GM21786 (cell line): ENCODE results near the gene HSD17B11.
"Not testable (repeated sequence)": the region's sequence is repeated elsewhere in the genome, so short reads cannot be mapped to it uniquely, and the experiment has no call there.

ENCODE experiments used
- ATAC-seq: cut with Tn5 transposase; IDR thresholded peaks from one replicate; pipeline ENCODE4 v1.9.1; 2021; ENCODE audit not compliant: unreplicated experiment

HSD17B11 gene

DNA sequence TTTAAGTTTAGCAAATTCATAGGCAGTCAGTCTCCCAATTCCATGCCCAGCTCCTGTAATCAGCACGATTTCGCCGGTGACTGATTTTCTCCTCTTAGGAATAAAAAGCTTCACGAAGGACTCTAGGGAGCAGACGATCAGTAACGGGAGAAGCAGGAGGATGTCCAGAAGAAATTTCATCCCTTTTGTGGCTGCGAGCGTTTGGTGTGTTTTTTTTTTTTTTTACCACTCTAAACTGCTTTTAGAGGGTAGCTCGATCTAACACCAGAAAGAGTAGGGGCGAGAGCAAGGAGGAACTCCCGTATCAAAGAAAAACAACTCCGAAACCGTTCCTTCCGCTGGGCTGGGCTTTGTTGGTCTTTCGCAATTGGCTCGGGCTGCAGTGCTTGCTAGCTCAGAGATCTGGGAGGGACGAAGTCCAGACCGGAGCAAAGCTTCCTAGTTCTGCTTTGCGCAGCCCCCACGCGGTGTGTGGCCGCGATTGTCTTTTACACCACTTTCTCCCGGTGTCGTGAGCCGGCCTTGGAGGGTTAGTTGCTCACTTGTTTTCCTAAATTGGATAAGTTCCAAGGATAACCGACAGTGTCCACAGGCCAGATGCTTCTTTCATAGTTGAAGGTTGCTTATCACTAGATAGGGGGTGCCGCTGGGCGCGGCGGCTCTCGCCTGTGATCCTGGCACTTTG, at the start of gene HSD17B11:
Gene HSD17B11, minus strand, starts transcription at position 298 of the 685 bp plus-strand sequence. Its CDS starts 118 bp downstream, at position 180.
- ATAC-seq = peak; percentile 99

DNA sequence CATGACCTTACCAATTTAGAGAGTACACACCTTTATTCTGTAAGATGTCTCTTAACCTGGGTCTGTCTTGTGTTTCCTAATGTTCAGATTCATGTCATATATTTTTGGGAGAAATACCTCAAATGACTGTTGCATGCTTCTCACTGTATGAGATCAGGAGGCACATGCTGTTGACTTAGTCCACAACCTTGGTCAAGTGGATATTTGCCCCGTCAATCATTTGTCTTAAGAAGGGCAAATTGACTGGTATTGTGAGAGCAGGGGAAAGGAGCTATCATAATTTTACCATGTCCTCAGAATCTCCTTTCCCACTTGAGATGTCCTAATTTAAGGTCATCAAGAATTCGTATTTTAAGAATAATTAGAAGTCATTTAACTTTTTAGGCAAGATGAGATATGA, 42.4 kb upstream of the HSD17B11 start:
- ATAC-seq = no peak

DNA sequence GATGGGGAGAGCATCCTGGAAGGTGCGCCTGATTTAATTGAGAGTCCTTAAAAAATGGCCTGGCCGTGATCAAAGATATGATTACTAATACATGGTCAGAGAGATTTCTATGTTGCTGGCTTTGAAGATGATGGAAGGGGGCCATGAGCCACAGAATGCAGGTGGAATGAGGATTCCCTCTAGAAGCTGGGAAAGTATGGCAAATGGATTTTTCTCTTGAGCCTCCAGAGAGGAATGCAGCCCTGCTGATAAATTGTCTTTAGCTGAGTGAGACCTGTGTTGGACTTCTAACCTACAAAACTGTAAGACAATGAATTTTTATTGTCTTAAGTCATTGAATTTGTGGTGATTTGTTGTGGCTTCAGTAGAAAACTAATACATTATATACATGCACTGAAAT, 39.0 kb upstream of the HSD17B11 start:
- no peak for ATAC-seq

- ATAC-seq = no peak
Measured at GRCh38 chr4:87428979-87429378, 38.0 kb upstream of the HSD17B11 start.

- no peak for ATAC-seq
Measured at GRCh38 chr4:87427518-87427868, 36.5 kb upstream of the HSD17B11 start.

DNA sequence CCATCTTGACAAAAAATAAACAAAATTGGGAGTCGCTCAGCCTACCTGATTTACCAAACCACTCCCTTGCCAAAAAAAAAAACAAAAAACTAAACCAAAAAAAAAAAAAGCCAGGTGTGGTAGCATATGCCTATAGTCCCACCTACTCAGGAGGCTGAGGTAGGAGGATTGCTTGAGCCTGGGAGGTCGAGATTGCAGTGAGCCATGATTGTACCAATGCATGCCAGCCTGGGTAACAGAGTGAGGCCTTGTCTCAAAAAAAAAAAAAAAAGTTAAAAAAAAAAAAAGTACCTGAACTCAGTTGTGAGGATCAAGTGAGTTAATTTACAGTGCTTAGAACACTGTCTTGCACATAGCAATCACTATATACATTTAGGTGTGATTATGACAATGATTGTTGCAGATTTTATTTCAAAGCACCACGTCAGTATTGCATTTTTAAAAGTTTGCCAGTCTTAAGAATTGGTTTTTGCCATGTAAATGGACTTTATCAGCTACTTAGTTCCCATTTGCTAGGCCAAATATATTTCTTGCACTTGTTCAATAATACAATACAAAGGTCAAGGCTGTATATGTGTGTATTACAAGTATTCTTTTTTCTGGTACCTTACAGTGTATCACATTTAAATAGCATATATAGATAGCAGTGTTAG, 36.0 kb upstream of the HSD17B11 start:
- no peak for ATAC-seq

DNA sequence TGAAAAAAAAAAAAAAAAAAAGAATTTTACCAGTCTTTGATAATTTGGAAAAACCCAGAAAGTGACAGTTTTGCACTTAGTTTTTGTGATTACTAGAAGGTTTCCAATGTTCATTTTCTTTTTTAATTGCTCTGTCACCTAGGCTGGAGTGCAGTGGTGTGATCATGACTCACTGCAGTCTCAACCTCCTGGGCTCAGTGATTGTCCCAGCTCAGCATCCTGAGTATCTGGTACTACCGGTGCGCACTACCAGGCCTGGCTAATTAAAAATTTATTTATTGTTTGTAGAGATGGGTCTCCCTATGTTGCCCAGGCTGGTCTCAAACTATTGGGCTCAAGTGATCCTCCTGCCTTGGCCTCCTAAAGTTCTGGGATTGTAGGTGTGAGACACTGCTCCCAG, 34.7 kb upstream of the HSD17B11 start:
- ATAC-seq = no peak

DNA sequence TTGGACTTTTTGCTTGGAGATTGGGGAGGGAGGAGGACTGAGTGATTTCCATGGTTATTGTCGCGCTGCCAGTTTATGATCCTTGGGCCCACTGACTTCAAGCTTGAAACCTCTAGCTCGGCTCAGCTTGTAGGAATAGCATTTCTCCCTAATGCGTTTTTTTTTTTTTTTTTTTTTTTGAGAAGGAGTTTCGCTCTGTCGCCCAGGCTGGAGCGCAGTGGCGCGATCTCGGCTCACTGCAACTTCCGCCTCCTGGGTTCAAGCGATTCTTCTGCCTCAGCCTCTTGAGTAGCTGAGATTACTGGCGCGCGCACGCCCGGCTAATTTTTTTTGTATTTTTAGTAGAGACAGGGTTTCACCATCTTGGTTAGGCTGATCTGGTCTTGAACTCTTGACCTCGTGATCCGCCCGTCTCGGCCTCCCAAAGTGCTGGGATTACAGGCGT, 33.1 kb upstream of the HSD17B11 start:
- not testable (repeated sequence) for ATAC-seq

- no peak for ATAC-seq
Measured at GRCh38 chr4:87423317-87424098, 32.5 kb upstream of the HSD17B11 start.

DNA sequence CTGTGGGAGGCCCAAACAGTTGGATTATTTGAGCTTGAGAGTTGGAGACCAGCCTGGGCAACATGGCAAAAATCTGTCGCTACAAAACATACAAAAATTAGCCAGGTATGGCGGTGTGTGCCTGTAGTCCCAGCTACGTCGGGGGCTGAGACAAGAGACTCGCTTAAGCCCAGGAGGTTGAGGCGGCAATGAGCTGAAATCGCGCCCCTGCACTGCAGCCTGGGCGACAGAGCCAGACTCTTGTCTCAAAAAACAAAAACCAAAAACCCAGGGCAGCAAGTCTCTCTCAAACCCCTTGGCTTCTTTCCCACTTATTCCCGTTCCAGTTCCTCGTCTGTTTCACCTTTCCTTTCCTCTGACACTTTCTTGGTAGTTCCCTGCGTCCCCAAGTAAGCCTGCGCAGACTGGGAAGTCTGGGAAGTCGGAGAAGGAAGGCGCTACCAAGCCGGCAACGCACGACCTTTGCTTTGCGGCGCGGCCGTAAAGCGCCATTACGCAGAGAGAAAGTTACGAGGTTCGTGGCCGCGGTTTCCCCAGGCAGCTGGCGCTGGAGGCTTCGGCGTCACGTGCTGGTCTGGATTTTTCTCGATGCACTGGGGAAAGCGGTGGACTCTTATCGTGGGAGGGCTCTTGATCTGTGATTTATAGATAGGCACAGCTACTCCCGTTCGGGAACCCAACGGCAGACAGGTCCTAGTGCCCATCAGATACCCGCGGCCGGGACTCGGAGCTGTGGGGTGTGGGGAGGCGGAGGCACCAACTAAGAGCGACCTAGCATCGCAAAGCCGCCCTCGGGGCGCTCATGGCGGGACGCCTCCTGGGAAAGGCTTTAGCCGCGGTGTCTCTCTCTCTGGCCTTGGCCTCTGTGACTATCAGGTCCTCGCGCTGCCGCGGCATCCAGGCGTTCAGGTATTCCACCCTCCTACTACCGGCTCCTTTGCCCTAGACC, 31.4 kb upstream of the HSD17B11 start, which contains the start of gene NUDT9:
Gene NUDT9, plus strand, starts transcription at position 470 of the 949 bp plus-strand sequence. Its CDS starts 333 bp downstream, at position 803.
- ATAC-seq = peak; percentile 80

- no peak for ATAC-seq
Measured at GRCh38 chr4:87420276-87420830, 29.4 kb upstream of the HSD17B11 start.

- no peak for ATAC-seq
Measured at GRCh38 chr4:87419578-87420249, 28.7 kb upstream of the HSD17B11 start.

- not testable (repeated sequence) for ATAC-seq
Measured at GRCh38 chr4:87418410-87418809, 27.4 kb upstream of the HSD17B11 start.

- ATAC-seq = no peak
Measured at GRCh38 chr4:87416965-87417364, 26.0 kb upstream of the HSD17B11 start.

DNA sequence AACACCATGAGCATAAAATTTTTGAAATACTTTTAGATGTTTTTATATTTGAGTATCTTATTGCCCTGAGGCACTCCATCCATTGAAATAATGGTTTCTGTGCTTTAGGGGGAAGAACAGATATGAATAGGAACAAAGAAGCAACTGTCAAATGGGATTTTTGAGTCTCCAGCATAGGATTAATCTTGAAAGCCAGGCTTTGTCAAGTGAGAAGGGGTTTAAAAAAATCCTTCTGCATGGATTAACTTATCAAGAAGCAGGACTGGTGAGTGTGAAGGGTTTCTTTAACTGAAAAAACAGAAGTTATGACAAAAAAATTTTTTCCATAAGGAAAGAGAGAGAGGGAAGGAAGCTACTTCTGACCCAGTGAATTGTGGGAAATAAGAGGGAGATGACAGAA, 23.8 kb upstream of the HSD17B11 start:
- no peak for ATAC-seq

GRCh38 chr4:87410679-87411078, 19.7 kb upstream of the HSD17B11 start:
- ATAC-seq = no peak

GRCh38 chr4:87410157-87410556, 19.2 kb upstream of the HSD17B11 start:
- ATAC-seq = no peak

DNA sequence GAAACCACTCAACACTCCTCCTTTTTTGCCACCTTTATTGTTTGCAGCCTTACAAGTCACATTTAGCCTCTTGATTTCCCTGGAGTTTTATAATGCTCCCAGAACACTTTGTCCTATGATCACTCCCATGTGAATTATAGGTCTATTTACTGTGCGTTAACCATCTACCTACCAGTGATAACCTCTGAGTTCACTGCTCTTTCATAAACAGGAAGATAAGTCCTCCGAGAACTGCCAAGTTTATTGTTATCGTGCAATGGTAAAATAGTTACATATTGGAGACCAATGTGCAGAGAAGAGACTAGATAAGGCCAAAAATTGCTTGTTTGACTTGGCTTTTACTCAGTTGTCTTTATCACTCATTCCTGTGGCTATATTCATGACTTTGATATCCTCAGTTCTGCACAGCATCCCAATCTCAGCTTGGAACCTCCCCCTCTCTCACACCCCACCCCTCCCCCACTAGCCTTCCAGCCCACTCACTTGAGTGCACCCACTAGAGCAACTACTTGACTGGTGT, 18.5 kb upstream of the HSD17B11 start:
- ATAC-seq = no peak

DNA sequence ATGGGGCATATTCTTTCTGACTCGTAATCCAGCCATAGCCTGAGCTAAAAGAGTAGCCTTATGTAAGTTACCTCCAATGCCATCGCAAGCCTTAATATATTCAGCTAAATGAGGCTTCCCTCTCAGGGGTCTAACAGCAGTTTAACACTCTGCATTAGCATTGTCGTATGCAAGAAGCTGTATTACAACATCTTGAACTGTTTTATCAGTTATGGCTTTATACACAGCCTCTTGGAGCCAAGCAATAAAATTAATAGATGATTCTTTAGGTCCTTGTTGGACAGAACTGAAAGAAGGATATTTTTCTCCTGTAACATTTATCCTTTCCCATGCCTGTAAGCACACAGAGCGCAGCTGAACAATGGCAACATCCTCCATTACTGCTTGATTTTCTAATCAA, 15.9 kb upstream of the HSD17B11 start:
- ATAC-seq = not testable (repeated sequence)

- ATAC-seq = peak; percentile 80
Measured at GRCh38 chr4:87406462-87406861, 15.5 kb upstream of the HSD17B11 start.
